ENCODE results near the gene TMEM87A.
"Not testable (repeated sequence)": the region's sequence is repeated elsewhere in the genome, so short reads cannot be mapped to it uniquely, and the experiment has no call there.

DNA sequence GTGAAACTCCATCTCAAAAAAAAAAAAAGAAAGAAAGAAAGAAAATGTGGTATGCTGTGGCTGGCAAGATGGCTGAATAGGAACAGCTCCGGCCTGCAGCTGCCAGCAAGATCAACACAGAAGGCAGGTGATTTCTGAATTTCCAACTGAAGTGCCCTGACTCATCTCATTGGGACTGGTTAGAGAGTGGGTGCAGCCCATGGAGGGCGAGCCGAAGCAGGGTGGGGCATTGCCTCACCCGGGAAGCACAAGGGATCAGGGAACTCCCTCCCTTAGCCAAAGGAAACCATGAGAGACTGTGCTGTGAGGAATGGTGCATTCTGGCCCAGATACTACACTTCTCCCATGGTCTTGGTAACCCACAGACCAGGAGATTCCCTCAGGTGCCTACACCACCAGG, 27.8 kb upstream of the TMEM87A start:
- TF ChIP-seq, protein P1, sequence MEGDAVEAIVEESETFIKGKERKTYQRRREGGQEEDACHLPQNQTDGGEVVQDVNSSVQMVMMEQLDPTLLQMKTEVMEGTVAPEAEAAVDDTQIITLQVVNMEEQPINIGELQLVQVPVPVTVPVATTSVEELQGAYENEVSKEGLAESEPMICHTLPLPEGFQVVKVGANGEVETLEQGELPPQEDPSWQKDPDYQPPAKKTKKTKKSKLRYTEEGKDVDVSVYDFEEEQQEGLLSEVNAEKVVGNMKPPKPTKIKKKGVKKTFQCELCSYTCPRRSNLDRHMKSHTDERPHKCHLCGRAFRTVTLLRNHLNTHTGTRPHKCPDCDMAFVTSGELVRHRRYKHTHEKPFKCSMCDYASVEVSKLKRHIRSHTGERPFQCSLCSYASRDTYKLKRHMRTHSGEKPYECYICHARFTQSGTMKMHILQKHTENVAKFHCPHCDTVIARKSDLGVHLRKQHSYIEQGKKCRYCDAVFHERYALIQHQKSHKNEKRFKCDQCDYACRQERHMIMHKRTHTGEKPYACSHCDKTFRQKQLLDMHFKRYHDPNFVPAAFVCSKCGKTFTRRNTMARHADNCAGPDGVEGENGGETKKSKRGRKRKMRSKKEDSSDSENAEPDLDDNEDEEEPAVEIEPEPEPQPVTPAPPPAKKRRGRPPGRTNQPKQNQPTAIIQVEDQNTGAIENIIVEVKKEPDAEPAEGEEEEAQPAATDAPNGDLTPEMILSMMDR (conservative IDR thresholded peaks at IDR 0.05): not testable (repeated sequence)
- TF ChIP-seq ZFX (IDR thresholded peaks at IDR 0.05): not testable (repeated sequence)

Data from C4-2B (cell line).